HEK293 (cell line): Measurements from ENCODE around the gene CAMK2N1.

Experiments
- CTCF ChIA-PET: fragments of 350-600 bp; formaldehyde crosslinking; extraction: SDS; loops from one replicate; lab custom pipeline; 2021; ENCODE audit warnings: antibody characterized with exemption; lab: Yijun Ruan, JAX
- POLR2A ChIA-PET: fragments of 300-600 bp; formaldehyde crosslinking; extraction: SDS; loops from one replicate; lab custom pipeline; 2020; ENCODE audit warnings: antibody characterized with exemption, inconsistent platforms; lab: Yijun Ruan, JAX
- H3K27ac ChIP-seq: fragments of 200-500 bp; sonication (Bioruptor generic); 2 replicates; pipeline ENCODE4 v1.5.1; 2014; ENCODE audit warnings: low read depth, low read length, control low read depth, inconsistent platforms; ENCODE audit errors: extremely low read depth
- H3K36me3 ChIP-seq, 2 experiments: fragments of 200-500 bp in 1 of 2; sonication (Bioruptor generic) in 1 of 2; 1 replicate in 1 of 2; 2 replicates in 1 of 2; pipeline ENCODE4 v1.5.1; 2014 to 2017; ENCODE audit warnings: inconsistent platforms in 2 of 2, low read length in 2 of 2; ENCODE audit not compliant: control insufficient read depth in 2 of 2, insufficient read depth in 1 of 2
- H3K4me1 ChIP-seq: fragments of 200-500 bp; sonication (Bioruptor generic); 2 replicates; pipeline ENCODE4 v1.5.1; 2014; ENCODE audit warnings: mild to moderate bottlenecking, low read length, inconsistent platforms; ENCODE audit not compliant: control insufficient read depth, insufficient read depth
- H3K4me3 ChIP-seq: 2 replicates; pipeline ENCODE4 v1.5.1; 2011; ENCODE audit warnings: low read depth, mild to moderate bottlenecking, control low read depth, low read length, moderate library complexity
- H3K9me3 ChIP-seq: fragments of 200-500 bp; sonication (Bioruptor generic); 2 replicates; pipeline ENCODE4 v1.5.1; 2014; ENCODE audit warnings: low read depth, low read length, inconsistent platforms; ENCODE audit not compliant: control insufficient read depth, insufficient read depth
- EGR2 ChIP-seq: fragments of 450-650 bp; formaldehyde crosslinking; IDR thresholded peaks from 2 replicates; pipeline ENCODE4 v1.5.1; 2016; ENCODE audit warnings: low read depth, missing biosample characterization, missing genetic modification characterization
- GLI2 ChIP-seq: fragments of 450-650 bp; formaldehyde crosslinking; IDR thresholded peaks from 2 replicates; pipeline ENCODE4; 2017; ENCODE audit warnings: missing biosample characterization, missing genetic modification characterization, low read depth, borderline replicate concordance
- KLF1 ChIP-seq: fragments of 450-650 bp; formaldehyde crosslinking; IDR thresholded peaks from 2 replicates; pipeline ENCODE4 v1.5.1; 2016; ENCODE audit warnings: missing biosample characterization, missing genetic modification characterization
- SALL2 ChIP-seq: fragments of 450-650 bp; formaldehyde crosslinking; IDR thresholded peaks from 2 replicates; pipeline ENCODE4 v1.5.0; 2017; ENCODE audit warnings: missing biosample characterization, mild to moderate bottlenecking, missing genetic modification characterization, borderline replicate concordance
- SP7 ChIP-seq: fragments of 450-650 bp; formaldehyde crosslinking; IDR thresholded peaks from 2 replicates; pipeline ENCODE4 v1.5.1; 2016; ENCODE audit warnings: missing biosample characterization, missing genetic modification characterization
- WT1 ChIP-seq: fragments of 450-650 bp; formaldehyde crosslinking; IDR thresholded peaks from 2 replicates; pipeline ENCODE4 v1.5.1; 2016; ENCODE audit warnings: missing biosample characterization, missing genetic modification characterization
- ZBTB1 ChIP-seq: fragments of 450-650 bp; formaldehyde crosslinking; IDR thresholded peaks from 2 replicates; pipeline ENCODE4 v1.5.1; 2016; ENCODE audit warnings: missing biosample characterization, missing genetic modification characterization
- ZFP69B ChIP-seq: fragments of 450-650 bp; formaldehyde crosslinking; IDR thresholded peaks from 2 replicates; pipeline ENCODE4 v1.5.1; 2016; ENCODE audit warnings: missing biosample characterization, missing genetic modification characterization
- ZNF112 ChIP-seq: fragments of 450-650 bp; formaldehyde crosslinking; IDR thresholded peaks from 2 replicates; pipeline ENCODE4 v1.5.0; 2017; ENCODE audit warnings: missing biosample characterization, missing genetic modification characterization
- ZNF114 ChIP-seq: fragments of 450-650 bp; formaldehyde crosslinking; IDR thresholded peaks from 2 replicates; pipeline ENCODE4 v1.5.0; 2017; ENCODE audit warnings: missing biosample characterization, missing genetic modification characterization
- ZNF132 ChIP-seq: fragments of 450-650 bp; formaldehyde crosslinking; IDR thresholded peaks from 2 replicates; pipeline ENCODE4 v1.5.1; 2017; ENCODE audit warnings: missing biosample characterization, missing genetic modification characterization, borderline replicate concordance
- ZNF341 ChIP-seq: fragments of 450-650 bp; formaldehyde crosslinking; IDR thresholded peaks from 2 replicates; pipeline ENCODE4; 2016; ENCODE audit warnings: low read depth, missing biosample characterization, missing genetic modification characterization
- ZNF394 ChIP-seq: fragments of 450-650 bp; formaldehyde crosslinking; IDR thresholded peaks from 2 replicates; pipeline ENCODE4 v1.5.1; 2016; ENCODE audit warnings: missing biosample characterization, missing genetic modification characterization, mild to moderate bottlenecking, moderate library complexity, borderline replicate concordance
- ZNF423 ChIP-seq: fragments of 450-650 bp; formaldehyde crosslinking; IDR thresholded peaks from 2 replicates; pipeline ENCODE4 v1.5.1; 2016; ENCODE audit warnings: missing biosample characterization, missing genetic modification characterization
- ZNF433 ChIP-seq: fragments of 450-650 bp; formaldehyde crosslinking; IDR thresholded peaks from 2 replicates; pipeline ENCODE4 v1.5.1; 2016; ENCODE audit warnings: missing biosample characterization, missing genetic modification characterization, low read depth
- ZNF510 ChIP-seq: fragments of 450-650 bp; formaldehyde crosslinking; IDR thresholded peaks from 2 replicates; pipeline ENCODE4 v1.5.1; 2018; ENCODE audit warnings: mild to moderate bottlenecking, missing genetic modification characterization, missing biosample characterization; ENCODE audit not compliant: insufficient replicate concordance
- ZNF585B ChIP-seq: fragments of 450-650 bp; formaldehyde crosslinking; IDR thresholded peaks from 2 replicates; pipeline ENCODE4 v1.5.1; 2016; ENCODE audit warnings: missing biosample characterization, missing genetic modification characterization
- ZNF658 ChIP-seq: fragments of 450-650 bp; formaldehyde crosslinking; IDR thresholded peaks from 2 replicates; pipeline ENCODE4; 2016; ENCODE audit warnings: missing biosample characterization, missing genetic modification characterization
- ZNF670 ChIP-seq: fragments of 450-650 bp; formaldehyde crosslinking; IDR thresholded peaks from 2 replicates; pipeline ENCODE4 v1.5.1; 2016; ENCODE audit warnings: missing biosample characterization, missing genetic modification characterization, low read depth
- ZNF701 ChIP-seq: fragments of 450-650 bp; formaldehyde crosslinking; IDR thresholded peaks from 2 replicates; pipeline ENCODE4 v1.5.1; 2016; ENCODE audit warnings: missing biosample characterization, missing genetic modification characterization
- ZNF76 ChIP-seq: fragments of 450-650 bp; formaldehyde crosslinking; IDR thresholded peaks from 2 replicates; pipeline ENCODE4; 2016; ENCODE audit warnings: low read depth, missing biosample characterization, missing genetic modification characterization, borderline replicate concordance
- ZNF768 ChIP-seq: fragments of 450-650 bp; formaldehyde crosslinking; IDR thresholded peaks from 2 replicates; pipeline ENCODE4 v1.5.1; 2018; ENCODE audit warnings: missing biosample characterization, mild to moderate bottlenecking, missing genetic modification characterization
- TF ChIP-seq, protein P1 (sequence below): fragments of 450-650 bp; formaldehyde crosslinking; IDR thresholded peaks from 2 replicates; pipeline ENCODE4 v1.5.1; 2017; ENCODE audit warnings: missing biosample characterization, missing genetic modification characterization
- TF ChIP-seq, protein P2 (sequence below): fragments of 450-650 bp; formaldehyde crosslinking; IDR thresholded peaks from 2 replicates; pipeline ENCODE4 v1.5.1; 2017; ENCODE audit warnings: missing biosample characterization, mild to moderate bottlenecking, missing genetic modification characterization, moderate library complexity
- TF ChIP-seq, protein P3 (sequence below): fragments of 450-650 bp; formaldehyde crosslinking; IDR thresholded peaks from 2 replicates; pipeline ENCODE4 v1.5.1; 2016; ENCODE audit warnings: missing biosample characterization, missing genetic modification characterization
- TF ChIP-seq, protein P4 (sequence below): fragments of 450-650 bp; formaldehyde crosslinking; optimal IDR thresholded peaks from 2 replicates; pipeline ENCODE3; 2016; ENCODE audit warnings: missing biosample characterization, mild to moderate bottlenecking, missing genetic modification characterization
- TF ChIP-seq, protein P5 (sequence below): fragments of 450-650 bp; formaldehyde crosslinking; conservative IDR thresholded peaks from 2 replicates; pipeline ENCODE4 v1.5.1; 2016; ENCODE audit warnings: low read depth, missing biosample characterization, missing genetic modification characterization

The CAMK2N1 gene

DNA sequence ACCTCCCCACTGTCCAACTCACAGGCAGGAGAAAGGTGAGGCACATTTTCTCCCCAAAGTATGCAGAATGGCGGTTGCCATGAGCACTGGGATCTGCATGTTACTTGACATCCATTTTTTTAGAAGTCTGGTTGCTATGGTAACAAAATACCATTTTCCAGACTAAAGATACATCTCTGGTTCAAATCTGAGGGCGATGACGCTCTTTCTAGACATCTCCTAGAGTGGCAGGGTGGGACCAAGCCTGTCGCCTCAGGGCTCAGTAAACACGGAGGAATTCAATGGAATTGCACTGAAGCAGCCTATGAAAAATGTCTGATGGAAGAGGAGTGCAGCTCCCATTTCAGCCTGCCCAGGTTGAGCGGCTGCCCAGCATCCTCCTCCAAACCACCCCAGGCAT, 44.9 kb upstream of the CAMK2N1 start:
- ChIA-PET CTCF (interaction anchor here (2.1 kb wide), 1 partner anchor 101 kb away, joined by 4 read pairs; no protein-coding TSS in a partner anchor), POLR2A (no interaction called here)
- no peak overlapping the region for H3K4me3 ChIP-seq
- no peaks in the 10 kb centered on the region for H3K36me3 ChIP-seq
- no peaks in the 10 kb centered on the region for H3K9me3 ChIP-seq
- no peak overlapping the region for H3K27ac ChIP-seq
- TF ChIP-seq, protein P1, sequence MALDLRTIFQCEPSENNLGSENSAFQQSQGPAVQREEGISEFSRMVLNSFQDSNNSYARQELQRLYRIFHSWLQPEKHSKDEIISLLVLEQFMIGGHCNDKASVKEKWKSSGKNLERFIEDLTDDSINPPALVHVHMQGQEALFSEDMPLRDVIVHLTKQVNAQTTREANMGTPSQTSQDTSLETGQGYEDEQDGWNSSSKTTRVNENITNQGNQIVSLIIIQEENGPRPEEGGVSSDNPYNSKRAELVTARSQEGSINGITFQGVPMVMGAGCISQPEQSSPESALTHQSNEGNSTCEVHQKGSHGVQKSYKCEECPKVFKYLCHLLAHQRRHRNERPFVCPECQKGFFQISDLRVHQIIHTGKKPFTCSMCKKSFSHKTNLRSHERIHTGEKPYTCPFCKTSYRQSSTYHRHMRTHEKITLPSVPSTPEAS (tag by site-specific recombination), result no peak
- no peak for TF ChIP-seq ZNF423 (tag by site-specific recombination)
- TF ChIP-seq ZNF670 (tag by site-specific recombination), result no peak
- TF ChIP-seq ZNF394 (tag by site-specific recombination), result no peak
- TF ChIP-seq ZNF768 (tag by site-specific recombination), result no peak
- TF ChIP-seq SP7 (tag by site-specific recombination), result no peak
- no peak for TF ChIP-seq WT1 (tag by site-specific recombination)
- TF ChIP-seq ZNF112 (tag by site-specific recombination), result no peak
- no peak for TF ChIP-seq ZFP69B (tag by site-specific recombination)
- no peak for TF ChIP-seq ZNF132 (tag by site-specific recombination)
- TF ChIP-seq ZNF341 (tag by site-specific recombination), result no peak
- TF ChIP-seq SALL2 (tag by site-specific recombination), result no peak
- TF ChIP-seq KLF1 (tag by site-specific recombination), result no peak
- TF ChIP-seq, protein P2, sequence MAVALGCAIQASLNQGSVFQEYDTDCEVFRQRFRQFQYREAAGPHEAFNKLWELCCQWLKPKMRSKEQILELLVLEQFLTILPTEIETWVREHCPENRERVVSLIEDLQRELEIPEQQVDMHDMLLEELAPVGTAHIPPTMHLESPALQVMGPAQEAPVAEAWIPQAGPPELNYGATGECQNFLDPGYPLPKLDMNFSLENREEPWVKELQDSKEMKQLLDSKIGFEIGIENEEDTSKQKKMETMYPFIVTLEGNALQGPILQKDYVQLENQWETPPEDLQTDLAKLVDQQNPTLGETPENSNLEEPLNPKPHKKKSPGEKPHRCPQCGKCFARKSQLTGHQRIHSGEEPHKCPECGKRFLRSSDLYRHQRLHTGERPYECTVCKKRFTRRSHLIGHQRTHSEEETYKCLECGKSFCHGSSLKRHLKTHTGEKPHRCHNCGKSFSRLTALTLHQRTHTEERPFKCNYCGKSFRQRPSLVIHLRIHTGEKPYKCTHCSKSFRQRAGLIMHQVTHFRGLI (tag by site-specific recombination), result no peak
- TF ChIP-seq ZNF76, result no peak
- TF ChIP-seq ZBTB1, result no peak
- no peak for TF ChIP-seq EGR2
- H3K4me1 ChIP-seq, result no peaks in the 10 kb centered on the region

DNA sequence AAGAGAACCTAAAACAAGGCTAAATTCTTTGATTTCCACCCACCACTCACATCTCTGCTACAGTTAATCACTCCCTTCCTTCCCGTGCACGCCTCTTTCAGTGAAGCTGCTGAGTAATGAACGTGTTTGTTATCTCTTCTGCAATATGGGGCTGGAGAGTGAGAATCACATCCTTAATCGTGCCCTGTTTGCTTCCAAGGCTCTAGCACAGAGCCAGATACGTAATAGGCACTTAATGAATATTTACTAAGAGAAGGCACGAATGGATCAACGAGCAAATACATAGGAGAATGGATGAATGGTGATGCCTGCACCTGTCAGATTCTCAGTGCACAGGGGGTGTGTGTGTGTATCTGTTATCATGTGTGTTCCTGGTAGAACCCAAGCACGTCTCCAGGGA, 44.3 kb upstream of the CAMK2N1 start:
- CTCF ChIA-PET, result interaction anchor here (2.1 kb wide), 1 partner anchor 102 kb away, joined by 4 read pairs; no protein-coding TSS in a partner anchor
- H3K4me1 ChIP-seq, result no peaks in the 10 kb centered on the region

More for the DNA sequence above, 44.3 kb upstream of the CAMK2N1 start:
- POLR2A ChIA-PET, result no interaction called here
- H3K4me3 ChIP-seq, result no peak overlapping the region
- H3K9me3 ChIP-seq, result no peaks in the 10 kb centered on the region
- TF ChIP-seq GLI2 (tag by site-specific recombination) (no peak), ZNF670 (tag by site-specific recombination) (no peak), ZNF701 (tag by site-specific recombination) (no peak), ZNF585B (tag by site-specific recombination) (no peak), ZNF433 (tag by site-specific recombination) (no peak), ZNF658 (tag by site-specific recombination) (no peak), ZNF423 (tag by site-specific recombination) (no peak), ZNF114 (no peak), ZNF510 (no peak), KLF1 (tag by site-specific recombination) (no peak)
- TF ChIP-seq, protein P3, sequence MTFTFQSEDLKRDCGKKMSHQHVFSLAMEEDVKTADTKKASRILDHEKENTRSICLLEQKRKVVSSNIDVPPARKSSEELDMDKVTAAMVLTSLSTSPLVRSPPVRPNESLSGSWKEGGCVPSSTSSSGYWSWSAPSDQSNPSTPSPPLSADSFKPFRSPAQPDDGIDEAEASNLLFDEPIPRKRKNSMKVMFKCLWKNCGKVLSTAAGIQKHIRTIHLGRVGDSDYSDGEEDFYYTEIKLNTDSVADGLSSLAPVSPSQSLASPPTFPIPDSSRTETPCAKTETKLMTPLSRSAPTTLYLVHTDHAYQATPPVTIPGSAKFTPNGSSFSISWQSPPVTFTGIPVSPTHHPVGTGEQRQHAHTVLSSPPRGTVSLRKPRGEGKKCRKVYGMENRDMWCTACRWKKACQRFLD, result no peak
- TF ChIP-seq, protein P4, sequence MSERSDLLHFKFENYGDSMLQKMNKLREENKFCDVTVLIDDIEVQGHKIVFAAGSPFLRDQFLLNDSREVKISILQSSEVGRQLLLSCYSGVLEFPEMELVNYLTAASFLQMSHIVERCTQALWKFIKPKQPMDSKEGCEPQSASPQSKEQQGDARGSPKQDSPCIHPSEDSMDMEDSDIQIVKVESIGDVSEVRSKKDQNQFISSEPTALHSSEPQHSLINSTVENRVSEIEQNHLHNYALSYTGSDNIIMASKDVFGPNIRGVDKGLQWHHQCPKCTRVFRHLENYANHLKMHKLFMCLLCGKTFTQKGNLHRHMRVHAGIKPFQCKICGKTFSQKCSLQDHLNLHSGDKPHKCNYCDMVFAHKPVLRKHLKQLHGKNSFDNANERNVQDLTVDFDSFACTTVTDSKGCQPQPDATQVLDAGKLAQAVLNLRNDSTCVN (tag by site-specific recombination), result no peak
- TF ChIP-seq, protein P5, sequence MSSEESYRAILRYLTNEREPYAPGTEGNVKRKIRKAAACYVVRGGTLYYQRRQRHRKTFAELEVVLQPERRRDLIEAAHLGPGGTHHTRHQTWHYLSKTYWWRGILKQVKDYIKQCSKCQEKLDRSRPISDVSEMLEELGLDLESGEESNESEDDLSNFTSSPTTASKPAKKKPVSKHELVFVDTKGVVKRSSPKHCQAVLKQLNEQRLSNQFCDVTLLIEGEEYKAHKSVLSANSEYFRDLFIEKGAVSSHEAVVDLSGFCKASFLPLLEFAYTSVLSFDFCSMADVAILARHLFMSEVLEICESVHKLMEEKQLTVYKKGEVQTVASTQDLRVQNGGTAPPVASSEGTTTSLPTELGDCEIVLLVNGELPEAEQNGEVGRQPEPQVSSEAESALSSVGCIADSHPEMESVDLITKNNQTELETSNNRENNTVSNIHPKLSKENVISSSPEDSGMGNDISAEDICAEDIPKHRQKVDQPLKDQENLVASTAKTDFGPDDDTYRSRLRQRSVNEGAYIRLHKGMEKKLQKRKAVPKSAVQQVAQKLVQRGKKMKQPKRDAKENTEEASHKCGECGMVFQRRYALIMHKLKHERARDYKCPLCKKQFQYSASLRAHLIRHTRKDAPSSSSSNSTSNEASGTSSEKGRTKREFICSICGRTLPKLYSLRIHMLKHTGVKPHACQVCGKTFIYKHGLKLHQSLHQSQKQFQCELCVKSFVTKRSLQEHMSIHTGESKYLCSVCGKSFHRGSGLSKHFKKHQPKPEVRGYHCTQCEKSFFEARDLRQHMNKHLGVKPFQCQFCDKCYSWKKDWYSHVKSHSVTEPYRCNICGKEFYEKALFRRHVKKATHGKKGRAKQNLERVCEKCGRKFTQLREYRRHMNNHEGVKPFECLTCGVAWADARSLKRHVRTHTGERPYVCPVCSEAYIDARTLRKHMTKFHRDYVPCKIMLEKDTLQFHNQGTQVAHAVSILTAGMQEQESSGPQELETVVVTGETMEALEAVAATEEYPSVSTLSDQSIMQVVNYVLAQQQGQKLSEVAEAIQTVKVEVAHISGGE (tag by site-specific recombination), result no peak
- H3K27ac ChIP-seq, result no peak overlapping the region
- H3K36me3 ChIP-seq, result no peaks in the 10 kb centered on the region
